Calu3 (cell line): ENCODE data around the gene CFAP299. TPM values are rescaled to one million over a fixed set of nuclear protein-coding genes. Genes with fewer than 3 reads are reported as not detected.

ENCODE experiments used
- BruUV-seq: library from RNA; stranded (reverse); fragments of 400-500 nt; replicated peaks from 2 replicates; lab custom pipeline; 2021; lab: Mats Ljungman, UMichigan
- CTCF ChIA-PET: fragments of 300-600 bp; sonication (Branson Sonifier 250); formaldehyde crosslinking; loops from one replicate; lab custom pipeline; 2022; ENCODE audit warnings: antibody characterized with exemption; lab: Charles Lee
- DNase-seq: peaks from one replicate; pipeline ENCODE4 v3.0.0; 2022
- H3K27ac Mint-ChIP-seq: one replicate; pipeline ENCODE4 v1.8.0; 2022; ENCODE audit warnings: mixed read lengths; ENCODE audit not compliant: unreplicated experiment
- H3K27me3 Mint-ChIP-seq: one replicate; pipeline ENCODE4 v1.8.0; 2022; ENCODE audit warnings: mixed read lengths; ENCODE audit not compliant: unreplicated experiment
- H3K36me3 Mint-ChIP-seq: one replicate; pipeline ENCODE4 v1.8.0; 2022; ENCODE audit warnings: mild to moderate bottlenecking, moderate library complexity, mixed read lengths; ENCODE audit not compliant: insufficient read depth, unreplicated experiment
- H3K4me1 Mint-ChIP-seq: one replicate; pipeline ENCODE4 v1.8.0; 2022; ENCODE audit warnings: mild to moderate bottlenecking, low read depth, mixed read lengths; ENCODE audit not compliant: unreplicated experiment
- H3K4me3 Mint-ChIP-seq: one replicate; pipeline ENCODE4 v1.8.0; 2022; ENCODE audit warnings: mild to moderate bottlenecking, low read depth, moderate library complexity, mixed read lengths; ENCODE audit not compliant: unreplicated experiment
- H3K9me3 Mint-ChIP-seq: one replicate; pipeline ENCODE4 v1.8.0; 2022; ENCODE audit warnings: low read depth, mixed read lengths; ENCODE audit not compliant: unreplicated experiment
- intact Hi-C: fragments of 100-400 bp; cut with micrococcal nuclease; formaldehyde crosslinking; loops from one replicate; pipeline ENCODE4 v1.10.0; 2022; ENCODE audit not compliant: unreplicated experiment
- total RNA-seq: library from RNA; stranded (reverse); gene quantifications from 2 replicates; pipeline ENCODE4 v1.2.3, GENCODE V29; 2022
- TF ChIP-seq, protein P1 (sequence below): fragments of 200-600 bp; IDR thresholded peaks from one replicate; pipeline ENCODE4 v1.8.0; 2022; ENCODE audit warnings: antibody characterized with exemption; ENCODE audit not compliant: unreplicated experiment

The CFAP299 gene
- total RNA-seq, 1 experiment from 2014 or later = not detected

DNA sequence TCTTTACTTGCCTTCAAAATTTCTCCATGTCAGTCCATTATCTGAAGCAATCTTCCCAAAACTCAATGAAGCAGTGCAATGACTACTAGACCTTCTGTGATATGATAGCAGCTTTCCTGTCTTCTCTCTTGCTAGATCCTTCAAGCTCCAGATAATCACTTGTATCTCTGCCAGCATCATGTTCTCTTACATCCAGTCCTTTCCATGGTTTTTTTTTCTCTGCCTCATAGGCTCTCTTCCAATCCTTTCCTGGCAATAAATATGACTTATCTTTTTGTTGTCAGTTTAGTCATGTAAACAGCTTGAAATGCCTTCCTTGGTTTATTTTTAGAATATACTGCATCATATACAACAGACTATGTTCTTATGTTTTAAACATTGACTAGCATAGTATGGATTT, 193.5 kb downstream of the CFAP299 start:
- Mint-ChIP-seq H3K36me3 (no peaks in the 10 kb centered on the region), H3K9me3 (no peaks in the 10 kb centered on the region), H3K27ac (no peak overlapping the region), H3K4me3 (no peak overlapping the region), H3K27me3 (no peaks in the 10 kb centered on the region), H3K4me1 (no peaks in the 10 kb centered on the region)
- CTCF ChIA-PET = interaction anchor here (0.7 kb wide), 1 partner anchor 123 kb away, joined by 3 read pairs; no protein-coding TSS in a partner anchor
- intact Hi-C loops = no loop called here
- DNase-seq = no peak
- no TSS peak for BruUV-seq
- TF ChIP-seq, protein P1, sequence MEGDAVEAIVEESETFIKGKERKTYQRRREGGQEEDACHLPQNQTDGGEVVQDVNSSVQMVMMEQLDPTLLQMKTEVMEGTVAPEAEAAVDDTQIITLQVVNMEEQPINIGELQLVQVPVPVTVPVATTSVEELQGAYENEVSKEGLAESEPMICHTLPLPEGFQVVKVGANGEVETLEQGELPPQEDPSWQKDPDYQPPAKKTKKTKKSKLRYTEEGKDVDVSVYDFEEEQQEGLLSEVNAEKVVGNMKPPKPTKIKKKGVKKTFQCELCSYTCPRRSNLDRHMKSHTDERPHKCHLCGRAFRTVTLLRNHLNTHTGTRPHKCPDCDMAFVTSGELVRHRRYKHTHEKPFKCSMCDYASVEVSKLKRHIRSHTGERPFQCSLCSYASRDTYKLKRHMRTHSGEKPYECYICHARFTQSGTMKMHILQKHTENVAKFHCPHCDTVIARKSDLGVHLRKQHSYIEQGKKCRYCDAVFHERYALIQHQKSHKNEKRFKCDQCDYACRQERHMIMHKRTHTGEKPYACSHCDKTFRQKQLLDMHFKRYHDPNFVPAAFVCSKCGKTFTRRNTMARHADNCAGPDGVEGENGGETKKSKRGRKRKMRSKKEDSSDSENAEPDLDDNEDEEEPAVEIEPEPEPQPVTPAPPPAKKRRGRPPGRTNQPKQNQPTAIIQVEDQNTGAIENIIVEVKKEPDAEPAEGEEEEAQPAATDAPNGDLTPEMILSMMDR = no peak

DNA sequence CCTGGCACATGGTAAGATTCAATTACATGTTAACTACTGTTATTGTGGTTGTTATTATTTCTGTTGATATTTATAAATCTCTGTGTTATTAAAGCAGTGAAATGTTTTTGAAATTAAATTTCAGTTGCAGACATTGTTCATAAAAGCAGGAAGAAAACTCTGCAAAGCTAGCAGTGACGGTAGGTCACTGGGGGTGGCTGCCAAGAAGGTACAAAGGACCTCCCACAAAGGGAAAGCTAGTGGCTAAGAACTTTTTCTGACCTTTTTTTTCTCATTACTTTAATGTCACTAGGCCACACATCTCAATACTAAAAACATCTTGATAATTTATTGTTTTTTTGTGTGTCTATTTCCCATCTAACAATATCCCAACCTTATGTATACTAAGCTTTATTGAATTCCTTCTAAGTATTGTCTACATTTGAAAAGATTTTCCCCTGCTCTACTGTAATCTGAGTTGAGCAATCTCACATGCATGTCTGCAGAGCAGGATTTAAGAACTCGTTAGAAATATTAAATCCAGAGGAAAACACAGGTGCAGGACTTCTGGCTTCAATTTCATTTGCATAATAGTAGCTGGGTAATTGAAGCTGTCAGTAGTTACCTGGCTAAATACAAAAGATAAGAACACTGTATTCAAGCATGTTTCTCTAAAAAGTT, 197.3 kb downstream of the CFAP299 start:
- Mint-ChIP-seq H3K36me3 (no peaks in the 10 kb centered on the region), H3K27me3 (no peaks in the 10 kb centered on the region), H3K4me3 (no peak overlapping the region), H3K9me3 (no peaks in the 10 kb centered on the region), H3K4me1 (no peaks in the 10 kb centered on the region), H3K27ac (no peak overlapping the region)
- BruUV-seq = no TSS peak
- TF ChIP-seq, protein P1 = no peak
- CTCF ChIA-PET = no interaction called here
- no peak for DNase-seq
- intact Hi-C loops = no loop called here

DNA sequence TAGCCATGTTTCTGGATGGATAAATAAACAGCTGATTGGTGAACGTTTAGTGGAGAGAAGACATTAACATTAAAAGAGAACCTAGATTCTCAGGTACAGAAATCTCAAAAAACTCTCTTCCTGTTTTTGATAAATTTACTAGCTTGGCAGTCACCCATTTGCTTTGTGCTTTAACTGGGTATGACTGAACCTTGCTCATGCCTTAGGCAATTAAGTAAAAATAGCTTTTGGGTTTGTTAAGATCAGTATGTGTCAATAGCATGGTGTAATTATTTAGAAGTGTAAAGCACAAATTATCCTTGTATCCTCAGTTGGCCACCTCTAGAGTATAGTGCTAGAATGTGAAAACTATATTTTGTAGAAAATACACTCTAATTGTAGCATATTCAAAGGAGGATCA, 200.0 kb downstream of the CFAP299 start:
- CTCF ChIA-PET = no interaction called here
- TF ChIP-seq, protein P1 = no peak
- no peaks in the 10 kb centered on the region for H3K9me3 Mint-ChIP-seq
- intact Hi-C loops = no loop called here
- H3K4me1 Mint-ChIP-seq = no peaks in the 10 kb centered on the region
- H3K27ac Mint-ChIP-seq = no peak overlapping the region
- H3K27me3 Mint-ChIP-seq = no peaks in the 10 kb centered on the region
- no peaks in the 10 kb centered on the region for H3K36me3 Mint-ChIP-seq
- no peak overlapping the region for H3K4me3 Mint-ChIP-seq
- DNase-seq = no peak
- no TSS peak for BruUV-seq

DNA sequence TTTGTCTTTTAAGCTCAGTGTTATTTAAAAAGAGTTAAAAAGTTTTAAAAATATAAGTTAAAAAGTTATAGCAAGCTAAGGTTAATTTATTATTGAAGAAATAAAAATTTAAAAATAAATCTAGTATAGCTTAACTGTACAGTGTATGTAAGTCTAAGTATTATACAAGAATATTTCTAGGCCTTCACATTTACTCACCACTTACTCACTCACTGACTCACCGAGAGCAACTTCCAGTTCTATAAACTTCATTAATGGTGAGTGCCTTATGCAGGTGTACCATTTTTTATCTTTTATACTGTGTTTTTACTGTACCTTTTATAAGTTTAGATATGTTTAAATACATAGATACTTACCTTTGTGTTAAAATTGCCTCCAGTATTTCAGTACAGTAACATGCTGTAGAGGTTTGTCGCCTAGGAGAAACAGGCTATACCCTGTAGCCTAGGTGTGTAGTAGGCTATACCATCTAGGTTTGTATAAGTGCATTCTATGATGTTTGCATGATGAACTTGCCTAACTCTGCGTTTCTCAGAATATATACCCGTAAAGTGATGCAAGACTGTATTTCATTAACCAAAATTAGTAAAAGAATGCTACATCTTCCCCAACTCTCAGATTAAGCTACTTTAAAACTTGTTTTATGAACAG, 202.9 kb downstream of the CFAP299 start:
- TF ChIP-seq, protein P1 = no peak

More for the DNA sequence above, 202.9 kb downstream of the CFAP299 start:
- CTCF ChIA-PET = no interaction called here
- no TSS peak for BruUV-seq
- Mint-ChIP-seq H3K27me3 (no peaks in the 10 kb centered on the region), H3K36me3 (no peaks in the 10 kb centered on the region), H3K27ac (no peak overlapping the region), H3K4me1 (no peaks in the 10 kb centered on the region), H3K4me3 (no peak overlapping the region), H3K9me3 (no peaks in the 10 kb centered on the region)
- intact Hi-C loops = no loop called here
- DNase-seq = no peak
